GM18505 (cell line): Measurements from ENCODE around the gene FCHSD1.
A peak's percentile ranks its signal among the peaks of the same experiment; 100 is the strongest.

Source experiments
- ATAC-seq: cut with Tn5 transposase; IDR thresholded peaks from one replicate; pipeline ENCODE4 v1.9.1; 2021; ENCODE audit not compliant: unreplicated experiment
- POLR2A ChIP-seq: IDR thresholded peaks from 4 replicates; pipeline ENCODE4 v1.6.1; 2011; ENCODE audit warnings: borderline replicate concordance; ENCODE audit not compliant: insufficient read depth, insufficient read length; ENCODE audit errors: extremely low read depth

Gene FCHSD1

GRCh38 chr5:141647242-141647641 is 4.0 kb downstream of the FCHSD1 start:
- TF ChIP-seq POLR2A = no peak
- no peak for ATAC-seq

GRCh38 chr5:141646026-141646425 is 5.2 kb downstream of the FCHSD1 start:
- no peak for ATAC-seq
- TF ChIP-seq POLR2A = no peak

GRCh38 chr5:141641634-141642267 is 9.5 kb downstream of the FCHSD1 start:
- no peak for TF ChIP-seq POLR2A
- peak; percentile 31 for ATAC-seq

GRCh38 chr5:141640698-141641097 is 10.5 kb downstream of the FCHSD1 start:
- no peak for TF ChIP-seq POLR2A
- no peak for ATAC-seq

- ATAC-seq = no peak
- no peak for TF ChIP-seq POLR2A
Measured at GRCh38 chr5:141640051-141640415, 11.2 kb downstream of the FCHSD1 start.

GRCh38 chr5:141639357-141640050 is 11.7 kb downstream of the FCHSD1 start:
- TF ChIP-seq POLR2A = no peak
- ATAC-seq = no peak

- no peak for ATAC-seq
- no peak for TF ChIP-seq POLR2A
Measured at GRCh38 chr5:141638771-141639170, 12.4 kb downstream of the FCHSD1 start.

- no peak for ATAC-seq
- TF ChIP-seq POLR2A = peak; percentile 5
Measured at GRCh38 chr5:141637767-141638419, 13.3 kb downstream of the FCHSD1 start.

- ATAC-seq = peak; percentile 28
- peak; percentile 4 for TF ChIP-seq POLR2A
Measured at GRCh38 chr5:141637123-141637766, 14.0 kb downstream of the FCHSD1 start.

- peak; percentile 73 for ATAC-seq
- peak; percentile 84 for TF ChIP-seq POLR2A
Measured at GRCh38 chr5:141636413-141637122, 14.7 kb downstream of the FCHSD1 start, which contains the start of the genes HDAC3 and RELL2. TSS of gene HDAC3 (minus strand) at chr5:141636849. CDS start at chr5:141636790, 59 bp downstream. TSS of gene RELL2 (plus strand) at chr5:141636997. CDS start at chr5:141638226, 1,229 bp downstream.

GRCh38 chr5:141636106-141636412 is 15.2 kb downstream of the FCHSD1 start:
- no peak for ATAC-seq

GRCh38 chr5:141635646-141636045 is 15.6 kb downstream of the FCHSD1 start:
- no peak for TF ChIP-seq POLR2A
- ATAC-seq = no peak

More at GRCh38 chr5:141636106-141636412, 15.2 kb downstream of the FCHSD1 start:
- TF ChIP-seq POLR2A = no peak

GRCh38 chr5:141634720-141635119 is 16.5 kb downstream of the FCHSD1 start:
- no peak for ATAC-seq
- no peak for TF ChIP-seq POLR2A

- peak; percentile 67 for ATAC-seq
Measured at GRCh38 chr5:141633871-141634561, 17.2 kb downstream of the FCHSD1 start.

More at GRCh38 chr5:141633871-141634561, 17.2 kb downstream of the FCHSD1 start:
- TF ChIP-seq POLR2A = no peak
